Gastrocnemius medialis (tissue), 4 donors: ENCODE results near the gene FBXO28.

ENCODE experiments used
- CTCF ChIP-seq, 5 experiments: fragments of 450-650 bp in 3 of 5; fragments of 200-600 bp in 2 of 5; sonication (generic) in 2 of 5; IDR thresholded peaks in 4 of 5; conservative IDR thresholded peaks in 1 of 5; 1 replicate in 4 of 5; 2 replicates in 1 of 5; pipeline ENCODE4 v1.5.1; 2016 to 2019; ENCODE audit warnings: antibody characterized with exemption in 5 of 5, mild to moderate bottlenecking in 3 of 5, moderate library complexity in 3 of 5
- POLR2A ChIP-seq, 2 donors: fragments of 450-650 bp; IDR thresholded peaks; one replicate each; pipeline ENCODE4 v1.6.1; 2017; ENCODE audit warnings: antibody characterized with exemption in 2 of 2, mild to moderate bottlenecking in 2 of 2, moderate library complexity in 2 of 2

GRCh38 chr1:224114787-224115175, 870 bp downstream of the FBXO28 start:
- TF ChIP-seq CTCF (IDR thresholded peaks at IDR 0.05 in 4 of 5, conservative IDR thresholded peaks at IDR 0.05 in 1 of 5) = no peak
- TF ChIP-seq POLR2A (IDR thresholded peaks at IDR 0.05) = no peak
